ENCODE data around the gene TBX4.

DNA sequence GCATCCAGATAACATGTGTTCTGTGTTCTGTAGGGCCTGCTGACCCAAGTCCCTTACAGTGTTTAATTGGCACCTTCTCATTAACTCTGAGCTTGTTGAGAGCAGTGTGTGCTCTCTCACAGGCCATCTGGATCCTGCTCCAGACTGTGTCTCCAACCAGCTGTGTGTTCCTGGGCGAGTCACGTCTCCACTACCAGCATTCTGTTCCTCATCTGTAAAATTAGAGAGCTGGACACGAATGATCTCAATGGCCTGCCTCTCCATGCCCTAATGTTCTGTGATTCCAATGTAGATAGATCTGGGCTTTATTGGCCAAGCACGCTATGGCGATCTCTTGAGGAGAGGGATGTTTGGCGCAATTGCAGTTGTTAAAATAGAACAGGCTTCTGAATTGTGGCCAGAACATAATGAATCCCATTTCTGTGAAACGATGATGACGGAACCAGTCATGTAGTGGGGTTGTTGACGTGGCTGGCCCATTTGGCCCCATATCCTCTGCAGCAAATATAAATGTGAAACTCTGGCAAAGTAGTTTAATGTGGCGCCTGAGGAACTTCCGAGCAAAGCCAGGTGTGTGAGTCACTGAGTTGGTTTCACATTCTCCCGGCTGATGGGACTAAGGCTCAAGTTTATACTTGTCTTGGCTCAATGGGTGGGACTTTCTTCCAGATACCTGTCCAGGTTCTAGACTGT is 22.2 kb downstream of the TBX4 start:
- TF ChIP-seq TFCP2L1 (CRISPR knock-in tag; IDR thresholded peaks at IDR 0.05) (no peak), NPAS2 (CRISPR knock-in tag; IDR thresholded peaks at IDR 0.05; ENCODE audit: borderline replicate concordance) (no peak), CHD2 (IDR thresholded peaks at IDR 0.05; ENCODE audit: low read length, partially characterized antibody) (no peak), MAFK (IDR thresholded peaks at IDR 0.05; ENCODE audit: partially characterized antibody) (no peak), NR3C1 (IDR thresholded peaks at IDR 0.05) (no peak), BHLHE40 (IDR thresholded peaks at IDR 0.05; ENCODE audit: low read depth, low read length) (no peak)
- TF ChIP-seq, protein P1, sequence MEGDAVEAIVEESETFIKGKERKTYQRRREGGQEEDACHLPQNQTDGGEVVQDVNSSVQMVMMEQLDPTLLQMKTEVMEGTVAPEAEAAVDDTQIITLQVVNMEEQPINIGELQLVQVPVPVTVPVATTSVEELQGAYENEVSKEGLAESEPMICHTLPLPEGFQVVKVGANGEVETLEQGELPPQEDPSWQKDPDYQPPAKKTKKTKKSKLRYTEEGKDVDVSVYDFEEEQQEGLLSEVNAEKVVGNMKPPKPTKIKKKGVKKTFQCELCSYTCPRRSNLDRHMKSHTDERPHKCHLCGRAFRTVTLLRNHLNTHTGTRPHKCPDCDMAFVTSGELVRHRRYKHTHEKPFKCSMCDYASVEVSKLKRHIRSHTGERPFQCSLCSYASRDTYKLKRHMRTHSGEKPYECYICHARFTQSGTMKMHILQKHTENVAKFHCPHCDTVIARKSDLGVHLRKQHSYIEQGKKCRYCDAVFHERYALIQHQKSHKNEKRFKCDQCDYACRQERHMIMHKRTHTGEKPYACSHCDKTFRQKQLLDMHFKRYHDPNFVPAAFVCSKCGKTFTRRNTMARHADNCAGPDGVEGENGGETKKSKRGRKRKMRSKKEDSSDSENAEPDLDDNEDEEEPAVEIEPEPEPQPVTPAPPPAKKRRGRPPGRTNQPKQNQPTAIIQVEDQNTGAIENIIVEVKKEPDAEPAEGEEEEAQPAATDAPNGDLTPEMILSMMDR (IDR thresholded peaks at IDR 0.05) = no peak

Data from A549 (cell line).